Measurements from ENCODE around the gene MLF2. TPM values are rescaled to one million over a fixed set of nuclear protein-coding genes. Genes with fewer than 3 reads are reported as not detected.

MLF2 gene
- total and polyA plus RNA-seq, 10 of the 15 experiments (the other 5 are each of a cell fraction or from before 2014, with no cell fraction given), result 13.5 to 222 (median 130) TPM

DNA sequence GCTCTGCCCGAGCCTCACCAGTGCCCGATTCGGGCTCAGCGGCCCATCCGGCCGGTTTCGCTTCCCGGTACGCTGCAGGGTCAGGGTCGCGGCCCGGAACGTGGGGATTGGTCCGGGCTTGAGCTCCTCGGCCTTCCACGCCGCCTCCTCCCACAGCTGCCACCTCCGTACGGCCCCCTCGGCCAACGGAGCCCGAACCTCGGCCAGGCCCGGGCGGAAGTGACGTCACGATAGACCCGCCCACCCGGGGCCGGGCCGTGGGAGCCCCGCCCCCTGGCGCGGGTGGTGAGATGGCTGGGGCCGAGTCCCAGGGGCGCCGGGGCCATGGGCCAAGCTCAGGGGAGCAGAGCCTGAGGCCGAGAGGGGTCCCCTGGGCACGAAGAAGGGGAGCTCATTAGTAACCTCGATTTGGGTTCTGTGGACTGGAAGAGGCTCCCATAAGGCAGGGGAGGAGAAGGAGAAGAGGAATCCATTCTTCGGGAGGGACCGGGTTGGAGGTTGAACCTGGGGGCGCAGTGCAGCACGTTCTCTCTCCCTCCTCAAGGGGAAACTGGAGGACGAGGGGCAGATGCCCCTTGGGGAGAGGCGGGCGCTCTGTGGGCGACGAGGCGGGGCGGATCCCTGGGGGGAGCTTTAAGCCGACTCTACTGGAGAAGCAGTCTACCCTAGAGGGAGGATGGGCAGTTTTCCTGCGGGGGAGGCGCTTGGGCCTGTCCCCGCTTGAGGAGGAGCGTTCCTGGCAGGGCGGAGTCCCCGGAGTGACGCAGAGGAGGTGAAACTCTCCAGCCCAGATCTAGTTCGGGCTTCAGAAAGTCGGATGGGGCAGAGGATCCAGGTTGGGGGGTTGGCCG lies at the start of gene MLF2 (continued):
- TF ChIP-seq HDGF (IDR thresholded peaks at IDR 0.05) (peak; percentile 98), CUX1 (IDR thresholded peaks at IDR 0.05; ENCODE audit: insufficient replicate concordance, low read depth, low read length) (no peak), SUPT20H (IDR thresholded peaks at IDR 0.05; ENCODE audit: borderline replicate concordance, control insufficient read depth, low read depth, low read length) (no peak), CBFB (IDR thresholded peaks at IDR 0.05; ENCODE audit: low read depth) (no peak), ZNF24 (IDR thresholded peaks at IDR 0.05) (0 out of 2 replicates have a peak, but pooled peaks have one; percentile 44), STAT1 (conservative IDR thresholded peaks at IDR 0.05) (no peak), BCLAF1 (IDR thresholded peaks at IDR 0.05) (no peak), ZBED1 (IDR thresholded peaks at IDR 0.05; ENCODE audit: borderline replicate concordance) (no peak), USF1 (IDR thresholded peaks at IDR 0.05; ENCODE audit: borderline replicate concordance, extremely low read length, insufficient read depth, low read depth, low read length) (no peak), YBX1 (IDR thresholded peaks at IDR 0.05) (no peak), PAX5 (IDR thresholded peaks at IDR 0.05; ENCODE audit: borderline replicate concordance, low read depth, low read length) (no peak; the same call in 1 of the 2 replicates), ZNF207 (IDR thresholded peaks at IDR 0.05; ENCODE audit: borderline replicate concordance) (0 out of 2 replicates have a peak, but pooled peaks have one; percentile 62), ZNF384 (IDR thresholded peaks at IDR 0.05; ENCODE audit: borderline replicate concordance, low read depth, low read length) (no peak), ASH2L (IDR thresholded peaks at IDR 0.05; ENCODE audit: borderline replicate concordance, low read depth) (no peak), NBN (IDR thresholded peaks at IDR 0.05) (peak; percentile 98)
- TF ChIP-seq, protein P1, sequence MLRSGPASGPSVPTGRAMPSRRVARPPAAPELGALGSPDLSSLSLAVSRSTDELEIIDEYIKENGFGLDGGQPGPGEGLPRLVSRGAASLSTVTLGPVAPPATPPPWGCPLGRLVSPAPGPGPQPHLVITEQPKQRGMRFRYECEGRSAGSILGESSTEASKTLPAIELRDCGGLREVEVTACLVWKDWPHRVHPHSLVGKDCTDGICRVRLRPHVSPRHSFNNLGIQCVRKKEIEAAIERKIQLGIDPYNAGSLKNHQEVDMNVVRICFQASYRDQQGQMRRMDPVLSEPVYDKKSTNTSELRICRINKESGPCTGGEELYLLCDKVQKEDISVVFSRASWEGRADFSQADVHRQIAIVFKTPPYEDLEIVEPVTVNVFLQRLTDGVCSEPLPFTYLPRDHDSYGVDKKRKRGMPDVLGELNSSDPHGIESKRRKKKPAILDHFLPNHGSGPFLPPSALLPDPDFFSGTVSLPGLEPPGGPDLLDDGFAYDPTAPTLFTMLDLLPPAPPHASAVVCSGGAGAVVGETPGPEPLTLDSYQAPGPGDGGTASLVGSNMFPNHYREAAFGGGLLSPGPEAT (IDR thresholded peaks at IDR 0.05; ENCODE audit: low read depth), result peak; percentile 86

All from GM12878 (cell line).